ENCODE measurements around the gene TREML4. TPM values are rescaled to one million over a fixed set of nuclear protein-coding genes. Genes with fewer than 3 reads are reported as not detected.

TREML4 gene
- total and polyA plus RNA-seq, 4 donors = 0.08 to 0.31 TPM; not detected in 2

DNA sequence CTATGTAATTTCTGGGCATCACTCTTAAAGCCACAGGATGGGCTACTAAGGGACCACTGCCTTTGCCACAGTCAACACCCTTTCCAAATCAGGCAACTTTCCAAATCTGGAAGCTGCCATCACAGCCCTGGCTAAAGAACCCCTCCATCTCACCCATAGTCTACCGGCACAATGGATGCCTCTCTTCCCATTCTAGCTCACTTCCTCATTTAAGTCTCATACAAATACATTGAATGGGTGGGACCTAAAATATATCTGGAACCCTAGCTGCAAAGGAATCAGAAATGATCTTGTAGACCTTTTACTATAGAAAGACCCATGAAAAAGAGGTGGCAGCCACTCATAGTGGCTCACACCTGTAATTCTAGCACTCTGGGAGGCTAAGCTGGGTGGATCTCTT, 3.3 kb upstream of the TREML4 start:
- no peak for TF ChIP-seq GABPA (IDR thresholded peaks at IDR 0.05 in 1 of 2, conservative IDR thresholded peaks at IDR 0.05 in 1 of 2)
- TF ChIP-seq, protein P1, sequence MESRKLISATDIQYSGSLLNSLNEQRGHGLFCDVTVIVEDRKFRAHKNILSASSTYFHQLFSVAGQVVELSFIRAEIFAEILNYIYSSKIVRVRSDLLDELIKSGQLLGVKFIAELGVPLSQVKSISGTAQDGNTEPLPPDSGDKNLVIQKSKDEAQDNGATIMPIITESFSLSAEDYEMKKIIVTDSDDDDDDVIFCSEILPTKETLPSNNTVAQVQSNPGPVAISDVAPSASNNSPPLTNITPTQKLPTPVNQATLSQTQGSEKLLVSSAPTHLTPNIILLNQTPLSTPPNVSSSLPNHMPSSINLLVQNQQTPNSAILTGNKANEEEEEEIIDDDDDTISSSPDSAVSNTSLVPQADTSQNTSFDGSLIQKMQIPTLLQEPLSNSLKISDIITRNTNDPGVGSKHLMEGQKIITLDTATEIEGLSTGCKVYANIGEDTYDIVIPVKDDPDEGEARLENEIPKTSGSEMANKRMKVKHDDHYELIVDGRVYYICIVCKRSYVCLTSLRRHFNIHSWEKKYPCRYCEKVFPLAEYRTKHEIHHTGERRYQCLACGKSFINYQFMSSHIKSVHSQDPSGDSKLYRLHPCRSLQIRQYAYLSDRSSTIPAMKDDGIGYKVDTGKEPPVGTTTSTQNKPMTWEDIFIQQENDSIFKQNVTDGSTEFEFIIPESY (IDR thresholded peaks at IDR 0.05) = no peak
- TF ChIP-seq EGR1 (IDR thresholded peaks at IDR 0.05; ENCODE audit: low read depth in 2 of 2) = no peak
- TF ChIP-seq, protein P2, sequence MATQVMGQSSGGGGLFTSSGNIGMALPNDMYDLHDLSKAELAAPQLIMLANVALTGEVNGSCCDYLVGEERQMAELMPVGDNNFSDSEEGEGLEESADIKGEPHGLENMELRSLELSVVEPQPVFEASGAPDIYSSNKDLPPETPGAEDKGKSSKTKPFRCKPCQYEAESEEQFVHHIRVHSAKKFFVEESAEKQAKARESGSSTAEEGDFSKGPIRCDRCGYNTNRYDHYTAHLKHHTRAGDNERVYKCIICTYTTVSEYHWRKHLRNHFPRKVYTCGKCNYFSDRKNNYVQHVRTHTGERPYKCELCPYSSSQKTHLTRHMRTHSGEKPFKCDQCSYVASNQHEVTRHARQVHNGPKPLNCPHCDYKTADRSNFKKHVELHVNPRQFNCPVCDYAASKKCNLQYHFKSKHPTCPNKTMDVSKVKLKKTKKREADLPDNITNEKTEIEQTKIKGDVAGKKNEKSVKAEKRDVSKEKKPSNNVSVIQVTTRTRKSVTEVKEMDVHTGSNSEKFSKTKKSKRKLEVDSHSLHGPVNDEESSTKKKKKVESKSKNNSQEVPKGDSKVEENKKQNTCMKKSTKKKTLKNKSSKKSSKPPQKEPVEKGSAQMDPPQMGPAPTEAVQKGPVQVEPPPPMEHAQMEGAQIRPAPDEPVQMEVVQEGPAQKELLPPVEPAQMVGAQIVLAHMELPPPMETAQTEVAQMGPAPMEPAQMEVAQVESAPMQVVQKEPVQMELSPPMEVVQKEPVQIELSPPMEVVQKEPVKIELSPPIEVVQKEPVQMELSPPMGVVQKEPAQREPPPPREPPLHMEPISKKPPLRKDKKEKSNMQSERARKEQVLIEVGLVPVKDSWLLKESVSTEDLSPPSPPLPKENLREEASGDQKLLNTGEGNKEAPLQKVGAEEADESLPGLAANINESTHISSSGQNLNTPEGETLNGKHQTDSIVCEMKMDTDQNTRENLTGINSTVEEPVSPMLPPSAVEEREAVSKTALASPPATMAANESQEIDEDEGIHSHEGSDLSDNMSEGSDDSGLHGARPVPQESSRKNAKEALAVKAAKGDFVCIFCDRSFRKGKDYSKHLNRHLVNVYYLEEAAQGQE (IDR thresholded peaks at IDR 0.05) = no peak
- TF ChIP-seq HNF4A (conservative IDR thresholded peaks at IDR 0.05) = no peak
- no peak for TF ChIP-seq JUND (IDR thresholded peaks at IDR 0.05)
- TF ChIP-seq CTCF (IDR thresholded peaks at IDR 0.05; ENCODE audit: low read depth, low read length, missing input control) = no peak
- no peak for TF ChIP-seq FOXA1 (IDR thresholded peaks at IDR 0.05)
- TF ChIP-seq RAD21 (IDR thresholded peaks at IDR 0.05) = no peak
- no peak for TF ChIP-seq MAX (IDR thresholded peaks at IDR 0.05)
- TF ChIP-seq TAF1 (conservative IDR thresholded peaks at IDR 0.05) = no peak
- TF ChIP-seq, protein P3, sequence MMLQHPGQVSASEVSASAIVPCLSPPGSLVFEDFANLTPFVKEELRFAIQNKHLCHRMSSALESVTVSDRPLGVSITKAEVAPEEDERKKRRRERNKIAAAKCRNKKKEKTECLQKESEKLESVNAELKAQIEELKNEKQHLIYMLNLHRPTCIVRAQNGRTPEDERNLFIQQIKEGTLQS (IDR thresholded peaks at IDR 0.05) = no peak
- no peak for TF ChIP-seq FOXA2 (IDR thresholded peaks at IDR 0.05)
- no peak for TF ChIP-seq NR2F2 (IDR thresholded peaks at IDR 0.05)
- no peak for TF ChIP-seq SP1 (IDR thresholded peaks at IDR 0.05)
- no peak for TF ChIP-seq YY1 (IDR thresholded peaks at IDR 0.05)
- no peak for TF ChIP-seq RXRA (IDR thresholded peaks at IDR 0.05)
- TF ChIP-seq HNF4G (IDR thresholded peaks at IDR 0.05) = no peak

More for the DNA sequence above, 3.3 kb upstream of the TREML4 start:
- peaks cover 0 to 7% (median 0%) of the 10 kb centered on the region in 4 donors for H3K9me3 ChIP-seq (ENCODE audit: control insufficient read depth in 4 of 4, low read length in 3 of 4)
- H3K27me3 ChIP-seq (ENCODE audit: control insufficient read depth in 4 of 4, insufficient read depth in 4 of 4, low read length in 3 of 4) = peaks cover 0 to 8% (median 0%) of the 10 kb centered on the region in 4 donors
- H3K9ac ChIP-seq (ENCODE audit: low read depth in 1 of 2, low read length in 2 of 2) = no peak overlapping the region
- WGBS = 79% methylated on average over 1 of the region's 1 CpG
- no peak for DNase-seq (ENCODE audit: low spot score)
- H3K36me3 ChIP-seq (ENCODE audit: control insufficient read depth in 4 of 4, insufficient read depth in 3 of 4, low read depth in 1 of 4, low read length in 3 of 4) = no peaks in the 10 kb centered on the region
- no peak overlapping the region for H3K27ac ChIP-seq (ENCODE audit: low read depth in 1 of 2, low read length in 2 of 2)
- H3K4me3 ChIP-seq (ENCODE audit: low read depth in 1 of 3, low read length in 3 of 3) = no peak overlapping the region
- H3K4me1 ChIP-seq (ENCODE audit: control insufficient read depth in 4 of 4, insufficient read depth in 4 of 4, low read length in 3 of 4) = no peaks in the 10 kb centered on the region
